Measurements from ENCODE around the gene SMIM32.

Gene SMIM32

GRCh38 chr5:136186796-136187195 is 6.2 kb downstream of the SMIM32 start:
- no peak for DNase-seq (ENCODE audit: low read depth, low spot score)

GRCh38 chr5:136185974-136186665 is 6.8 kb downstream of the SMIM32 start:
- DNase-seq (ENCODE audit: low read depth, low spot score) = no peak

GRCh38 chr5:136182618-136183017 is 10.3 kb downstream of the SMIM32 start:
- no peak for DNase-seq (ENCODE audit: low read depth, low spot score)

DNA sequence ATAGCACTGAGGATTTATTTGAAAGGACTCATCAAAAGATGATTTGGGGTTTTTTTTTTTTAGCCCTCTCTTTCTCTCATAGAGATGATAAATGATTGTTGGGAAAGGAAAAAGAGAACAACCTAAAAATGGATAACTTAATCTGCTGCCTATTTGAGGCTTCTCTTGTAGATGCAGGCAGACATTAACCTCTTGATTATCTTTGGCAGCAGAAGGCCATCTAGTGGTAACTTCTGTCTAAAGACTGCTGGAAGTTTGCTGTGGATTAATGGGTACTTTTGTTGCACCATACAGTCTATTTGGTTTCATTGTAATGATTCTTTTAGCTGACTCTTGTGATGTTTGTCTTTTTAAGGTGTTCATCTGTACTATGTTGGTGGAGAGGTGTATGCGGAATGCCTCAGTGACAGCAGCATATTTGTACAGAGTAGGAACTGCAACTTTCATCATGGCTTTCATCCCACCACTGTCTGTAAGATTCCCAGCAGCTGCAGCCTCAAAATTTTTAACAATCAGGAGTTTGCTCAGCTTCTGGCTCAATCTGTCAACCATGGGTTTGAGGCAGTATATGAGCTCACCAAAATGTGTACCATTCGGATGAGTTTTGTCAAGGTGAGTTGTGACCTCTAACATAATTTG is 18.8 kb downstream of the SMIM32 start:
- DNase-seq (ENCODE audit: low read depth, low spot score) = peak; percentile 17

- no peak for DNase-seq (ENCODE audit: low read depth, low spot score)
Measured at GRCh38 chr5:136169218-136169617, 23.7 kb downstream of the SMIM32 start.

GRCh38 chr5:136166909-136167308 is 26.1 kb downstream of the SMIM32 start:
- no peak for DNase-seq (ENCODE audit: low read depth, low spot score)

DNA sequence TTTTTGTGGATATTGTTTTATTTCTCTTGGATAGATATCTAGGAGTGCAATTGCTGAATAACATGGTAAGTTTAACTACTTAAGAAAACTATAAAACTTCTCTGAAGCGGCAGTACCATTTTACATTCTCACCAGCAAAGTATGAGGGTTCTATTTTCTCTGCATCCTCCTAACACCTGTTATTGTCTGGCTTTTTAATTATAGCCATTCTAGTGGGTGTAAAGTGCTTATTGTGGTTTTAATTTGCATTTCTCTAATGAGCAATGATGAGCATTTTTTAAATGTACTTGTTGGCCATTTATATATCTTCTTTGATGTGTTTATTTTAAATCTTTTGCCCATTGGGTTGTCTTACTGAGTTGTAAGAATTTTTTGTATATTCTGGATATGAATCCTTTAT is 28.7 kb downstream of the SMIM32 start:
- no peak for DNase-seq (ENCODE audit: low read depth, low spot score)

- DNase-seq (ENCODE audit: low read depth, low spot score) = no peak
Measured at GRCh38 chr5:136162008-136162407, 31.0 kb downstream of the SMIM32 start.

DNA sequence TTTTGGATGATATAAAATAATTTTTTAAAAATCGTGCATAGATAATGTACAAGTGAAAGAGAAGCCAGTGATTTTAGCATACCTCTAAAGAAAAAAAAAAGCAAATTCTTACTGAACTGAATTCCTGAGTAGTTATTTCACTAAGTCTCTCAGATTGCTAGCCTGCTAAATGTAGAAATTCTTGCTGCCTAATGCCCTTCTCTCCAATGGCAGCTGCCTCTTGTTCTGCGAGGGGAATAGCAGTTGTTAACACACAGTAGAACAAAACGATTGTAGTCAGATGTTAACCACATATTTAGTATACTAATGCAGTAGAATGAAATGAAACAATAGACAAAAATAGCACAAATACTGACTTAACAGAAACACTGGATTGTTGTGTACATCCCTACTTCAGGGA is 33.5 kb downstream of the SMIM32 start:
- no peak for DNase-seq (ENCODE audit: low read depth, low spot score)

GRCh38 chr5:136157514-136157913 is 35.4 kb downstream of the SMIM32 start:
- DNase-seq (ENCODE audit: low read depth, low spot score) = no peak

DNA sequence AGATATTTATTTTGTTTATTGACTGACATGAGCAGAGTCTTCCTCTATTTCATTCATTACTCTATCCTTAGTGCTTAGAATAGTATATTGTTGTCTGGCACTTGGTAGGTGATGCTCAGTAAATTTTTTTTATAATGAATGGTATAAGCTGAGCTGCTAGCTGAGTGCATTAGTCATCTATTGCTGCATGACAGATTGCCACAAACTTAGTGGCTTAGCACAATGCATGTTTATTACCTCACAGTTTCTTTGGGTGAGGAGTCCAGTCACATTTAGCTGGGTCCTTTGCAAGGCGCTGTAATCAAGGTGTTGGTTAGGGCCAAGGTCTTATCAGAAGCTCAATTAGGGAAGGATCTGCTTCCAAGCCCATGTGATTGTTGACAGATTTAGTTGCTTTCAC is 37.2 kb downstream of the SMIM32 start:
- no peak for DNase-seq (ENCODE audit: low read depth, low spot score)

DNA sequence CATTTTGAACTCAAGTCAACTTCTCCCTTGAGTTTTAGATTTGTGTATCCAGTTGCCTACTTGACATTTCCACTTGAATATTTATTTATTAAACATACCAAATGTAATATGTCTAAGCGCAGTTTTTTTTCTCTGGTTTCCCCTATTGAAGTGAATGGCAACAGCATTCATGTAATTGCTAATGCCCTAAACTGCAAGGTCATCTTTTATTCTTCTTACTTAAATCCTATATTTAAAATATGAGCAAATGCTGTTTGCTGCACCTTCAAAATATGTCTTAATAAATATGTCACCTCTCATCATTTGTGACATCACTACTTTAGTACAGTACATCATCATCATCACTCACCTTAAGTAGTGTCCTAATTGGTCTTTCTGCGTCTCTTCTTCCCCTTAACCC is 37.9 kb downstream of the SMIM32 start:
- no peak for DNase-seq (ENCODE audit: low read depth, low spot score)

- DNase-seq (ENCODE audit: low read depth, low spot score) = no peak
Measured at GRCh38 chr5:136153581-136154236, 39.3 kb downstream of the SMIM32 start.

GRCh38 chr5:136149891-136150290 is 43.1 kb downstream of the SMIM32 start:
- DNase-seq (ENCODE audit: low read depth, low spot score) = no peak

DNA sequence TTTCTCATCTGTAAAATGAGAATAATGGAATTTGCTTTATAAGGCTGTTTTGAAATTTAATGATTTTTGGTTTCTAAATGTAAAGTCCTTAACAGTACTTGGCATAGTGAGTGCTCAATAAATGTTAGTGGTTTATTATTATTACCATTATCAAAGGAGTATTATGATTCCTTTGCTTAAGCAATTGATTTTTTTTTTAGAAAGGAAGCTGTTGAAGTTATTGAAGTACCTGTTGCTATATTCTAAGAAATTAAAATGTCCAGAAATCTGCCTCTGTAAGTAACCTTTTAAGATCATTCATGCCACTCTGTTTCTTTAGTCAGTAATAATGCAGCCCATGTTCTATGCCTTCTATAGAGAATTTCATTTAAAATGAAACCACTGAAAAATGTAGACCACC is 45.3 kb downstream of the SMIM32 start:
- DNase-seq (ENCODE audit: low read depth, low spot score) = no peak

DNA sequence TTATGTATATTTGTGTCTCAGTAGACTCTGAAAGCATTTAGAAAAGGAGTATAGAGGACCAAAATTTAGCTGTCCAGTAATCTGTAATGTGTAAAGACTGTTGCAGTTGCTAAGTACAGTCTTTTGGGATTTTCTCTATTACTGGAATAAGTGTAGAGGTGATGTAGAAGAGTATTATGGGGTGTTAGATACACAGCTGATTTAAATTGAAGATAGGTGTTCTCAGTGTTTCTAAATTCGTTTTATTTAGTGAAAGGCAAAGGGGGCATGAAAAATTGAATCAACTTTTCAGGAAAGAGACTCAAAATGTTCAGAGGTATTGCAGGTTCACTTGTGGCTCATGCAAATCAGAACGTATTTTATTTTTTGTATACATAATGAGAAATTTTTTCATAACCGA is 46.8 kb downstream of the SMIM32 start:
- DNase-seq (ENCODE audit: low read depth, low spot score) = no peak

GRCh38 chr5:136145030-136145429 is 47.9 kb downstream of the SMIM32 start:
- no peak for DNase-seq (ENCODE audit: low read depth, low spot score)

DNA sequence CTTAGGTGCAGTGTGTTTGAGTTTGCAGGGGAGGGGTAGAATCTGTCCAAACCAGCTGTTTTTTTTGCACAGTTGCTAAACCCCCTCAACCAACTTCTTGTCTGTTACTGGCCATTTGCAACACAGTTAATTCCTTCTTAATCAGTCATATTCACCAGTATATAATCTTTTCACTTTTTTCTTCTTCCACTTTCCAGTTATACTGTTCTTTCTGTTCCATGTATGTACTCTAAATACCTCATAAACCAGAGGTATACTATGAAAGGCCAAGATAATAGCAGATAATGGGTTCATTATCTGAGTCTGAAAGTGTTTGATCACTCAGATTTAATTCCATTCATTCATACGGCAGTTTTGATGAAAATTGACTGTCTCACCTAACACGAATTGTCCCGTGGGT is 49.2 kb downstream of the SMIM32 start:
- no peak for DNase-seq (ENCODE audit: low read depth, low spot score)

GRCh38 chr5:136143312-136143711 is 49.6 kb downstream of the SMIM32 start:
- DNase-seq (ENCODE audit: low read depth, low spot score) = no peak

DNA sequence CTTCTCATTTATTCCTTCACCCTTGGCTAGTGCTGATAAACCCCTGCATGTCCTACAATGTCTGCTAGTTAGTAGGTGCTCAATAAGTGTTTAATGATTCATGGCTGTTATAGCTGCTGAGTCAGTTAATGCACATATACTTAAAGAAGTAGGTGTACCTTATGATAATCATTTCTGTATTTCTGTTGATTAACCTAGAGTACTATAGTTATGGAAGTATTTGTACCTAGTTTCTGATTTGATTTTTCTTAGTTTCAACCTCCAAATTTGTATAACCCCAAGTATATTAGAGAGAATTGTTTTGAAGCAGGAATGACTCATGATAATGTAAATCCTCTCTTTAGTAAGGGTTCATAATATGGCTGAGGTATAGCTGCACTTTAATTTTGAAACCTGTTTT is 51.4 kb downstream of the SMIM32 start:
- no peak for DNase-seq (ENCODE audit: low read depth, low spot score)

Data from ELF-1 (cell line).